BLaER1 (cell line): ENCODE measurements around the gene EHMT1.
A peak's percentile ranks its signal among the peaks of the same experiment; 100 is the strongest.
"Not testable (repeated sequence)": the region's sequence is repeated elsewhere in the genome, so short reads cannot be mapped to it uniquely, and the experiment has no call there.

Source experiments
- H3K27ac ChIP-seq: shearing (Covaris generic); formaldehyde crosslinking; 2 replicates; pipeline ENCODE4 v1.8.1; 2022
- H3K27me3 ChIP-seq: shearing (Covaris generic); formaldehyde crosslinking; 2 replicates; pipeline ENCODE4 v1.8.1; 2022
- H3K36me3 ChIP-seq: shearing (Covaris generic); formaldehyde crosslinking; 2 replicates; pipeline ENCODE4 v1.8.1; 2022
- H3K4me1 ChIP-seq: shearing (Covaris generic); formaldehyde crosslinking; 2 replicates; pipeline ENCODE4 v1.8.1; 2022
- H3K4me2 ChIP-seq: shearing (Covaris generic); formaldehyde crosslinking; 2 replicates; pipeline ENCODE4 v1.8.1; 2022
- H3K4me3 ChIP-seq: shearing (Covaris generic); formaldehyde crosslinking; 2 replicates; pipeline ENCODE4 v1.8.1; 2022
- H3K9ac ChIP-seq: shearing (Covaris generic); formaldehyde crosslinking; 2 replicates; pipeline ENCODE4 v1.8.1; 2022
- H3K9me3 ChIP-seq: shearing (Covaris generic); formaldehyde crosslinking; 2 replicates; pipeline ENCODE4 v1.8.1; 2022
- H4K20me1 ChIP-seq: shearing (Covaris generic); formaldehyde crosslinking; 2 replicates; pipeline ENCODE4 v1.8.1; 2022
- Cebpa-rat ChIP-seq: shearing (Covaris generic); IDR thresholded peaks from 2 replicates; pipeline ENCODE4 v1.8.1; 2022

The EHMT1 gene

GRCh38 chr9:137613259-137613658, 5.5 kb upstream of the EHMT1 start:
- Histone ChIP-seq H3K9ac (no peak overlapping the region), H4K20me1 (peaks cover 88% of the 10 kb centered on the region), H3K4me3 (no peak overlapping the region), H3K27ac (no peak overlapping the region), H3K9me3 (no peaks in the 10 kb centered on the region), H3K4me1 (peaks cover 45% of the 10 kb centered on the region), H3K36me3 (peaks cover 69% of the 10 kb centered on the region), H3K27me3 (no peaks in the 10 kb centered on the region), H3K4me2 (no peak overlapping the region)
- TF ChIP-seq Cebpa-rat: no peak

- H3K9me3 ChIP-seq: no peaks in the 10 kb centered on the region
- H3K4me1 ChIP-seq: peaks cover 39% of the 10 kb centered on the region
- no peak overlapping the region for H3K27ac ChIP-seq
- no peak overlapping the region for H3K9ac ChIP-seq
- H3K4me2 ChIP-seq: no peak overlapping the region
- H3K36me3 ChIP-seq: peaks cover 63% of the 10 kb centered on the region
- peaks cover 82% of the 10 kb centered on the region for H4K20me1 ChIP-seq
- no peaks in the 10 kb centered on the region for H3K27me3 ChIP-seq
- no peak for TF ChIP-seq Cebpa-rat
- no peak overlapping the region for H3K4me3 ChIP-seq
Observed at GRCh38 chr9:137613738-137614523, 4.9 kb upstream of the EHMT1 start.

GRCh38 chr9:137614631-137615386, 4.0 kb upstream of the EHMT1 start:
- Histone ChIP-seq H4K20me1 (peaks cover 79% of the 10 kb centered on the region), H3K9me3 (no peaks in the 10 kb centered on the region), H3K27ac (no peak overlapping the region), H3K4me2 (no peak overlapping the region), H3K9ac (no peak overlapping the region), H3K36me3 (peaks cover 54% of the 10 kb centered on the region), H3K27me3 (no peaks in the 10 kb centered on the region), H3K4me1 (peaks cover 40% of the 10 kb centered on the region), H3K4me3 (no peak overlapping the region)
- TF ChIP-seq Cebpa-rat: no peak

- no peak overlapping the region for H3K9ac ChIP-seq
- H3K27me3 ChIP-seq: no peaks in the 10 kb centered on the region
- H3K4me1 ChIP-seq: peaks cover 46% of the 10 kb centered on the region
- H4K20me1 ChIP-seq: peaks cover 84% of the 10 kb centered on the region
- H3K27ac ChIP-seq: no peak overlapping the region
- H3K36me3 ChIP-seq: peaks cover 54% of the 10 kb centered on the region
- H3K4me3 ChIP-seq: no peak overlapping the region
- no peak overlapping the region for H3K4me2 ChIP-seq
- H3K9me3 ChIP-seq: no peaks in the 10 kb centered on the region
- TF ChIP-seq Cebpa-rat: no peak
Observed at GRCh38 chr9:137615387-137615871, 3.4 kb upstream of the EHMT1 start.

- peak overlapping the region; percentile 95 for H3K27ac ChIP-seq
- peaks cover 60% of the 10 kb centered on the region for H3K36me3 ChIP-seq
- H3K4me1 ChIP-seq: peaks cover 49% of the 10 kb centered on the region
- no peak for TF ChIP-seq Cebpa-rat
- H3K4me2 ChIP-seq: peak overlapping the region; percentile 95
- H4K20me1 ChIP-seq: peaks cover 88% of the 10 kb centered on the region
- H3K9me3 ChIP-seq: no peaks in the 10 kb centered on the region
- H3K9ac ChIP-seq: peak overlapping the region; percentile 97
- H3K4me3 ChIP-seq: peak overlapping the region; percentile 98
- no peaks in the 10 kb centered on the region for H3K27me3 ChIP-seq
Observed at GRCh38 chr9:137619240-137620047, 639 bp downstream of the EHMT1 start.

GRCh38 chr9:137620048-137620405, 1.2 kb downstream of the EHMT1 start:
- H3K27ac ChIP-seq: peak overlapping the region; percentile 95
- peaks cover 54% of the 10 kb centered on the region for H3K4me1 ChIP-seq
- peaks cover 60% of the 10 kb centered on the region for H3K36me3 ChIP-seq
- peak overlapping the region; percentile 98 for H3K4me3 ChIP-seq
- H3K27me3 ChIP-seq: no peaks in the 10 kb centered on the region
- TF ChIP-seq Cebpa-rat: no peak
- H3K9ac ChIP-seq: peak overlapping the region; percentile 97
- peak overlapping the region; percentile 95 for H3K4me2 ChIP-seq
- peaks cover 88% of the 10 kb centered on the region for H4K20me1 ChIP-seq
- no peaks in the 10 kb centered on the region for H3K9me3 ChIP-seq

GRCh38 chr9:137620581-137620980, 1.8 kb downstream of the EHMT1 start:
- H4K20me1 ChIP-seq: peaks cover 88% of the 10 kb centered on the region
- peaks cover 60% of the 10 kb centered on the region for H3K4me1 ChIP-seq
- H3K27me3 ChIP-seq: no peaks in the 10 kb centered on the region
- peaks cover 58% of the 10 kb centered on the region for H3K36me3 ChIP-seq
- TF ChIP-seq Cebpa-rat: no peak
- H3K9ac ChIP-seq: peak overlapping the region; percentile 97
- H3K27ac ChIP-seq: peak overlapping the region; percentile 27; the same call in 1 of the 2 replicates
- H3K4me2 ChIP-seq: peak overlapping the region; percentile 95
- H3K4me3 ChIP-seq: peak overlapping the region; percentile 98; the same call in 1 of the 2 replicates
- H3K9me3 ChIP-seq: no peaks in the 10 kb centered on the region

- H3K4me1 ChIP-seq: peaks cover 66% of the 10 kb centered on the region
- no peaks in the 10 kb centered on the region for H3K27me3 ChIP-seq
- TF ChIP-seq Cebpa-rat: no peak
- no peak overlapping the region for H3K4me3 ChIP-seq
- H3K9me3 ChIP-seq: no peaks in the 10 kb centered on the region
- 0 out of 2 replicates have a peak overlapping the region, but pooled peaks have one; percentile 27 for H3K27ac ChIP-seq
- peak overlapping the region; percentile 95 for H3K4me2 ChIP-seq
- H4K20me1 ChIP-seq: peaks cover 92% of the 10 kb centered on the region
- peak overlapping the region; percentile 97; the same call in 1 of the 2 replicates for H3K9ac ChIP-seq
- H3K36me3 ChIP-seq: peaks cover 51% of the 10 kb centered on the region
Observed at GRCh38 chr9:137621131-137621757, 2.4 kb downstream of the EHMT1 start.

- H3K27me3 ChIP-seq, H3K9me3 ChIP-seq, H3K9ac ChIP-seq, H3K4me3 ChIP-seq, H3K27ac ChIP-seq: not testable (repeated sequence)
- Histone ChIP-seq H3K4me1 (peaks cover 65% of the 10 kb centered on the region), H3K4me2 (0 out of 2 replicates have a peak overlapping the region, but pooled peaks have one; percentile 7), H3K36me3 (peaks cover 43% of the 10 kb centered on the region), H4K20me1 (peaks cover 92% of the 10 kb centered on the region)
Observed at GRCh38 chr9:137622211-137622610, 3.4 kb downstream of the EHMT1 start.
